AG04450 (cell line): ENCODE measurements around the gene RAD51C. TPM values are rescaled to one million over a fixed set of nuclear protein-coding genes. Genes with fewer than 3 reads are reported as not detected.
A peak's percentile ranks its signal among the peaks of the same experiment; 100 is the strongest.

ENCODE experiments used
- CTCF ChIA-PET: fragments of 300-600, 350-600 bp; formaldehyde crosslinking; extraction: SDS; loops from one replicate; lab custom pipeline; 2022; ENCODE audit warnings: antibody characterized with exemption, inconsistent platforms; lab: Charles Lee
- POLR2A ChIA-PET: fragments of 350-600 bp; formaldehyde crosslinking; extraction: SDS; loops from one replicate; lab custom pipeline; 2021; ENCODE audit warnings: antibody characterized with exemption, inconsistent platforms; lab: Yijun Ruan, JAX
- DNase-seq: peaks from one replicate; pipeline ENCODE4 v3.0.0-alpha.2; 2011; ENCODE audit warnings: low read depth, low spot score
- H3K27ac ChIP-seq: one replicate; pipeline ENCODE4 v1.5.1; 2012; ENCODE audit warnings: low read depth, low read length, control low read depth
- H3K27me3 ChIP-seq: one replicate; pipeline ENCODE4 v1.6.0; 2012; ENCODE audit warnings: low read length; ENCODE audit not compliant: control insufficient read depth, insufficient read depth
- H3K4me3 ChIP-seq: 2 replicates; pipeline ENCODE4 v1.5.1; 2011; ENCODE audit warnings: mild to moderate bottlenecking, low read depth, low read length, control low read depth
- H3K9me3 ChIP-seq: 2 replicates; pipeline ENCODE4 v1.5.1; 2012; ENCODE audit warnings: low read length; ENCODE audit not compliant: control insufficient read depth, insufficient read depth
- polyA plus RNA-seq: library from polyadenylated mRNA; depleted of rRNA; stranded (reverse); fragments of >200 nt; gene quantifications from 2 replicates; pipeline ENCODE4 v1.2.3, GENCODE V29; 2011
- TF ChIP-seq, protein P1 (sequence below): IDR thresholded peaks from 2 replicates; pipeline ENCODE4 v1.5.1; 2011; ENCODE audit warnings: low read depth, low read length, control low read depth, inconsistent platforms

The RAD51C gene
- polyA plus RNA-seq, 1 experiment = 36.1 TPM

DNA sequence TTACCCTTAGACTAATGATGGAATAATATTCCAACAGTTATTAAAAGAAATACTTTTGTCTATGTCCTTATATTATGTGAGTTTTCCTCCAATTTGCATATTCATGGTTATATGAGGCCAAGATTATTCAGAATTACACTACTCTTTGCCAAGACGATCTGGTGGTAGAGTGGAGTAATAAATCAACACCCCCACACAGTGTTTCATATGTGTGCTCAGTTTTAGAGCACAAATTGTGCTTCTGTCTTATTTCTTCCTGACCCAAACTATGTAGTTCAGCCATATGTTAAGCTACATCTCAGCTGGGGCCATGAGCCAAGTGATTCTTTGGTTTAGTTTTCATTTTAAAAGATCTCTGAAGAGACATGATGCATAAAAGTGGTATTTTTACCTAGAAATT is 36.4 kb downstream of the RAD51C start:
- Histone ChIP-seq H3K4me3 (no peak overlapping the region), H3K9me3 (no peaks in the 10 kb centered on the region), H3K27ac (no peak overlapping the region), H3K27me3 (no peaks in the 10 kb centered on the region)
- POLR2A ChIA-PET = no interaction called here
- CTCF ChIA-PET = no interaction called here
- TF ChIP-seq, protein P1, sequence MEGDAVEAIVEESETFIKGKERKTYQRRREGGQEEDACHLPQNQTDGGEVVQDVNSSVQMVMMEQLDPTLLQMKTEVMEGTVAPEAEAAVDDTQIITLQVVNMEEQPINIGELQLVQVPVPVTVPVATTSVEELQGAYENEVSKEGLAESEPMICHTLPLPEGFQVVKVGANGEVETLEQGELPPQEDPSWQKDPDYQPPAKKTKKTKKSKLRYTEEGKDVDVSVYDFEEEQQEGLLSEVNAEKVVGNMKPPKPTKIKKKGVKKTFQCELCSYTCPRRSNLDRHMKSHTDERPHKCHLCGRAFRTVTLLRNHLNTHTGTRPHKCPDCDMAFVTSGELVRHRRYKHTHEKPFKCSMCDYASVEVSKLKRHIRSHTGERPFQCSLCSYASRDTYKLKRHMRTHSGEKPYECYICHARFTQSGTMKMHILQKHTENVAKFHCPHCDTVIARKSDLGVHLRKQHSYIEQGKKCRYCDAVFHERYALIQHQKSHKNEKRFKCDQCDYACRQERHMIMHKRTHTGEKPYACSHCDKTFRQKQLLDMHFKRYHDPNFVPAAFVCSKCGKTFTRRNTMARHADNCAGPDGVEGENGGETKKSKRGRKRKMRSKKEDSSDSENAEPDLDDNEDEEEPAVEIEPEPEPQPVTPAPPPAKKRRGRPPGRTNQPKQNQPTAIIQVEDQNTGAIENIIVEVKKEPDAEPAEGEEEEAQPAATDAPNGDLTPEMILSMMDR = no peak
- no peak for DNase-seq

DNA sequence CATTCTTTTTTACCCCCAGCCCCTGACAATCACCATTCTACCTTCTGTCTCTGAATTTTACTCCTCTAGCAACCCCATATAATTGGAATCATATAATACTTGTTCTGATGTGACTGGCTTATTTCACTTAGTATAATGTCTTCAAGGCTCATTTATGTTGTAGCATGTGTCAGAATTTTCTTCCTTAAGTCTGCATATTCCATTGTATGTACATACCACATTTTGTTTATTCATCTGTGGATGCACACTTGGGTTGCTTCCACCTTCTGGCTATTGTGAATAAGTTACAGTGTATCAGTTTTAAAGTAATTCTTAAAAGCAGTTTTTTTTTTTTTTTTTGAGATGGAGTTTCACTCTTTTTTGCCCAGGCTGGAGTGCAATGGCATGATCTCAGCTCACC is 38.5 kb downstream of the RAD51C start:
- Histone ChIP-seq H3K9me3 (no peaks in the 10 kb centered on the region), H3K27ac (no peak overlapping the region), H3K27me3 (no peaks in the 10 kb centered on the region), H3K4me3 (no peak overlapping the region)
- DNase-seq = no peak
- TF ChIP-seq, protein P1 = no peak
- CTCF ChIA-PET = interaction anchor here (0.6 kb wide), 2 partner anchors 72 to 257 kb away, joined by 3 to 4 read pairs; no protein-coding TSS in a partner anchor
- POLR2A ChIA-PET = no interaction called here

DNA sequence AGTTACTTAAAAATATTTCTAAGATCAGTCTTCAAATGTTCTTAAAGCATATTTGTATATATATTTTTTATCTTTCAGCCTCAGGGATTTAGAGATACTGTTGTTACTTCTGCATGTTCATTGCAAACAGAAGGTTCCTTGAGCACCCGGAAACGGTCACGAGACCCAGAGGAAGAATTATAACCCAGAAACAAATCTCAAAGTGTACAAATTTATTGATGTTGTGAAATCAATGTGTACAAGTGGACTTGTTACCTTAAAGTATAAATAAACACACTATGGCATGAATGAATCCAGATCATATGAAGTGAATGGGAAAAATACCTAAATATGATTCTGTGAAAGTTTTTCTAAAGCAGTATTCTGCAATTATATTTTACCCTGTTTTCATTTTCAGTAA is 41.6 kb downstream of the RAD51C start:
- Histone ChIP-seq H3K27ac (no peak overlapping the region), H3K9me3 (no peaks in the 10 kb centered on the region), H3K27me3 (no peaks in the 10 kb centered on the region), H3K4me3 (no peak overlapping the region)
- CTCF ChIA-PET = interaction anchor here (0.7 kb wide), 1 partner anchor 486 kb away, joined by 3 read pairs; no protein-coding TSS in a partner anchor
- no peak for DNase-seq
- POLR2A ChIA-PET = no interaction called here
- TF ChIP-seq, protein P1 = no peak

DNA sequence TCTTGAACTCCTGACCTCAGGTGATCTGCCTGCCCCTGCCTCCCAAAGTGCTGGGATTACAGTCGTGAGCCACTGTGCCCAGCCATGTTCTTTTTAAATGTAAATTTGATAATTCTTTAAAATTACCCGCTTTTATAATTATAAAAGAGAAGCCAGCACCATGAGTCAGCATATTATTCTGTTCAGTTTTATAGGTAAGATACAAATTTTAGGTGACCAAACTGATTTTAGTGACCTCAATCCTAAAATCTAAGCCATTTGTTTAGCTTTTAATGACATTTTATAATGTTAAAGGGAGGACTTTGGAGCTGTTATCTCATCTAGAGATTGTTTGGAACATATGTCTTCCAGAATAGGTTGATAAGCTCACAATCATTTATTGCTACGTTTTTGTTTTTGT is 42.4 kb downstream of the RAD51C start:
- ChIA-PET CTCF (no interaction called here), POLR2A (no interaction called here)
- TF ChIP-seq, protein P1 = no peak
- no peak for DNase-seq
- H3K9me3 ChIP-seq = no peaks in the 10 kb centered on the region
- H3K27me3 ChIP-seq = no peaks in the 10 kb centered on the region
- H3K27ac ChIP-seq = no peak overlapping the region
- H3K4me3 ChIP-seq = no peak overlapping the region

GRCh38 chr17:58741121-58741625 is 48.8 kb downstream of the RAD51C start:
- ChIA-PET CTCF (interaction anchor here (0.7 kb wide), 1 partner anchor 11 kb away, joined by 3 read pairs; no protein-coding TSS in a partner anchor), POLR2A (no interaction called here)
- peak overlapping the region; percentile 34 for H3K27ac ChIP-seq
- H3K9me3 ChIP-seq = no peaks in the 10 kb centered on the region; the same call in 1 of the 2 replicates
- TF ChIP-seq, protein P1 = no peak
- no peaks in the 10 kb centered on the region for H3K27me3 ChIP-seq
- peak; percentile 27 for DNase-seq
- H3K4me3 ChIP-seq = no peak overlapping the region
